MM.1S (cell line): Measurements from ENCODE around the gene SLC28A1.

Experiments used
- DNase-seq: peaks from one replicate; pipeline ENCODE4 v3.0.0-alpha.2; 2015
- H2AFZ ChIP-seq: fragments of 300-600 bp; sonication (generic); 2 replicates; pipeline ENCODE4 v1.6.0; 2016; ENCODE audit warnings: antibody characterized with exemption, low read length
- H3F3A ChIP-seq: fragments of 300-600 bp; sonication (generic); 2 replicates; pipeline ENCODE4 v1.6.1; 2016; ENCODE audit warnings: mild to moderate bottlenecking, antibody characterized with exemption, low read length, moderate library complexity, mixed read lengths; ENCODE audit not compliant: insufficient read depth
- H3K27ac ChIP-seq: fragments of 300-600 bp; sonication (generic); 2 replicates; pipeline ENCODE4 v1.5.1; 2016; ENCODE audit warnings: mild to moderate bottlenecking, low read length
- H3K27me3 ChIP-seq: fragments of 300-600 bp; sonication (generic); replicated peaks from 2 replicates; pipeline ENCODE4 v1.6.0; 2016; ENCODE audit warnings: low read length; ENCODE audit not compliant: insufficient read depth
- H3K36me3 ChIP-seq: fragments of 300-600 bp; sonication (generic); replicated peaks from 2 replicates; pipeline ENCODE4 v1.6.1; 2016; ENCODE audit warnings: mild to moderate bottlenecking, low read length, mixed read lengths; ENCODE audit not compliant: insufficient read depth
- H3K4me1 ChIP-seq: fragments of 300-600 bp; sonication (generic); 2 replicates; pipeline ENCODE4 v1.6.1; 2016; ENCODE audit warnings: low read length, mixed read lengths
- H3K4me2 ChIP-seq: fragments of 300-600 bp; sonication (generic); 2 replicates; pipeline ENCODE4 v1.6.0; 2016; ENCODE audit warnings: low read depth, low read length
- H3K4me3 ChIP-seq: fragments of 300-600 bp; sonication (generic); 2 replicates; pipeline ENCODE4 v1.5.1; 2016; ENCODE audit warnings: low read length, mixed read lengths
- H3K79me2 ChIP-seq: fragments of 300-600 bp; sonication (generic); 2 replicates; pipeline ENCODE4 v1.6.1; 2016; ENCODE audit warnings: mixed run types, low read length, mixed read lengths
- H3K9ac ChIP-seq: fragments of 300-600 bp; sonication (generic); 2 replicates; pipeline ENCODE4 v1.6.1; 2016; ENCODE audit warnings: low read length, mixed read lengths
- H3K9me2 ChIP-seq: fragments of 300-600 bp; sonication (generic); replicated peaks from 2 replicates; pipeline ENCODE4 v1.6.1; 2016; ENCODE audit warnings: mild to moderate bottlenecking, low read length, mixed read lengths; ENCODE audit not compliant: insufficient read depth
- H3K9me3 ChIP-seq: fragments of 300-600 bp; sonication (generic); replicated peaks from 2 replicates; pipeline ENCODE4 v1.6.1; 2016; ENCODE audit warnings: mild to moderate bottlenecking, low read length, mixed read lengths; ENCODE audit not compliant: insufficient read depth
- H4K20me1 ChIP-seq: fragments of 300-600 bp; sonication (generic); 2 replicates; pipeline ENCODE4 v1.6.1; 2016; ENCODE audit warnings: mild to moderate bottlenecking, low read length, moderate library complexity, mixed read lengths; ENCODE audit not compliant: insufficient read depth
- EZH2 ChIP-seq: fragments of 300-600 bp; sonication (generic); optimal IDR thresholded peaks from 2 replicates; pipeline ENCODE3; 2017; ENCODE audit warnings: low read depth, mild to moderate bottlenecking, antibody characterized with exemption, low read length, mixed read lengths
- EZH2phosphoT487 ChIP-seq: fragments of 300-600 bp; sonication (generic); IDR thresholded peaks from 2 replicates; pipeline ENCODE4 v1.6.1; 2018; ENCODE audit warnings: antibody characterized with exemption, low read length
- TF ChIP-seq, protein P1 (sequence below): fragments of 300-600 bp; sonication (generic); IDR thresholded peaks from 2 replicates; pipeline ENCODE4 v1.5.1; 2016; ENCODE audit warnings: antibody characterized with exemption, low read length, mixed read lengths

Gene SLC28A1

DNA sequence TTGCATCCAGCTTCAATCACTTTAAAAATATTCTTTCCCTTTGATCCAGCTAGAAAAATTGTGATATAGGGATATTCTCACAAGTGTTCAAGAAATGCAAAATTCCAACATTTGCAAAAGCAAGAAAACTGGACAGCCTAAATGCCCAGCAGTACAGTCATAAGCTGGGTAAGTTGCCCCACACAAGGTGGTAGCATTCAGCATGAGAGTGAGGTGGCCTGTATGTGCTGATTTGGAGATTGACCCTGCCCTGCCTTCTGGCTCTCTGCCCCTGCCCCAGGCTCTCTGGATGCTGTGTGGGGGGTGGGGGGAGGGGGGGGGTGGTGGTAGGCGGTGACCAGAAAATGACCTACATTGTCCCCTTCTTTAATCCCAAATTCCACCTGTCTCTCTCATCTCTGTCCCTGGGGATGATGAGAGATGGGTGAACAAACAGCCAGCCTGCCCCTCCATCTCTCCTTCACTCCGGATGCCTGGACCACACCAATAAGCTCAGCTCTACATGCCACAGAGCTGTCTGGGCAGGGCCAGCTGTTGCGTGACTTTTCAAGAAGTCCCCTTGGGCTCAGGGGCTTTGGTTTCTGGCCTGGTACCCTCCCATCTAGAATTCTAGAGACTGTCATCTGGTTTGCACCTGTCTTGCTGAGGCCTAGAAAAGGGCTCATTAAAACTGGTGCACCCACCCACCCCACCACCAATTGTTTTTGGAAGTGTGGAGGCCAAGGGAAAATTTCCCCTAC lies 42.2 kb downstream of the SLC28A1 start:
- H3K9me2 ChIP-seq, result no peaks in the 10 kb centered on the region
- H3K79me2 ChIP-seq, result no peaks in the 10 kb centered on the region
- H2AFZ ChIP-seq, result no peak overlapping the region
- no peak overlapping the region for H3K4me2 ChIP-seq
- no peak overlapping the region for H3K4me3 ChIP-seq
- no peaks in the 10 kb centered on the region for H3F3A ChIP-seq
- H4K20me1 ChIP-seq, result no peaks in the 10 kb centered on the region
- no peak overlapping the region for H3K27ac ChIP-seq
- no peaks in the 10 kb centered on the region for H3K36me3 ChIP-seq
- TF ChIP-seq EZH2 (no peak), EZH2phosphoT487 (no peak)
- TF ChIP-seq, protein P1, sequence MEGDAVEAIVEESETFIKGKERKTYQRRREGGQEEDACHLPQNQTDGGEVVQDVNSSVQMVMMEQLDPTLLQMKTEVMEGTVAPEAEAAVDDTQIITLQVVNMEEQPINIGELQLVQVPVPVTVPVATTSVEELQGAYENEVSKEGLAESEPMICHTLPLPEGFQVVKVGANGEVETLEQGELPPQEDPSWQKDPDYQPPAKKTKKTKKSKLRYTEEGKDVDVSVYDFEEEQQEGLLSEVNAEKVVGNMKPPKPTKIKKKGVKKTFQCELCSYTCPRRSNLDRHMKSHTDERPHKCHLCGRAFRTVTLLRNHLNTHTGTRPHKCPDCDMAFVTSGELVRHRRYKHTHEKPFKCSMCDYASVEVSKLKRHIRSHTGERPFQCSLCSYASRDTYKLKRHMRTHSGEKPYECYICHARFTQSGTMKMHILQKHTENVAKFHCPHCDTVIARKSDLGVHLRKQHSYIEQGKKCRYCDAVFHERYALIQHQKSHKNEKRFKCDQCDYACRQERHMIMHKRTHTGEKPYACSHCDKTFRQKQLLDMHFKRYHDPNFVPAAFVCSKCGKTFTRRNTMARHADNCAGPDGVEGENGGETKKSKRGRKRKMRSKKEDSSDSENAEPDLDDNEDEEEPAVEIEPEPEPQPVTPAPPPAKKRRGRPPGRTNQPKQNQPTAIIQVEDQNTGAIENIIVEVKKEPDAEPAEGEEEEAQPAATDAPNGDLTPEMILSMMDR, result no peak
- H3K27me3 ChIP-seq, result no peaks in the 10 kb centered on the region
- no peaks in the 10 kb centered on the region for H3K9me3 ChIP-seq
- DNase-seq, result no peak
- H3K4me1 ChIP-seq, result peaks cover 4% of the 10 kb centered on the region
- H3K9ac ChIP-seq, result no peak overlapping the region

DNA sequence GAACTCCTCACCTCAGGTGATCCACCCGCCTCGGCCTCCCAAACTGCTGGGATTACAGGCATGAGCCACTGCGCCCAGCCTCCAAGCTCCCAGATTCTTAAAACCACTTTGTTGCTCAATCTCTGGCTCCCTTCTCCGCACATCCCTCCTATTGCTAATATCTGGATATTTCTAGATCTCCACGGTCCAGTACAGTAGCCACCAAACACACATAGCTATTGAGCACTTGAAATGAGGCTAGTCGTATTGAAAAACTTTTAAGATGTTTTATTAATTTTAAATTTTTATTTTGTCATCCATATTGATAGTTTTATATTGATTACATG lies 44.3 kb downstream of the SLC28A1 start:
- Histone ChIP-seq H3F3A (no peaks in the 10 kb centered on the region), H3K9ac (no peak overlapping the region), H3K4me2 (no peak overlapping the region), H3K4me3 (no peak overlapping the region), H3K27me3 (no peaks in the 10 kb centered on the region), H3K4me1 (peaks cover 4% of the 10 kb centered on the region), H3K9me3 (no peaks in the 10 kb centered on the region), H3K9me2 (no peaks in the 10 kb centered on the region), H3K79me2 (no peaks in the 10 kb centered on the region), H3K27ac (no peak overlapping the region), H2AFZ (no peak overlapping the region), H3K36me3 (no peaks in the 10 kb centered on the region), H4K20me1 (no peaks in the 10 kb centered on the region)
- no peak for DNase-seq
- TF ChIP-seq, protein P1, result no peak
- no peak for TF ChIP-seq EZH2
- no peak for TF ChIP-seq EZH2phosphoT487

DNA sequence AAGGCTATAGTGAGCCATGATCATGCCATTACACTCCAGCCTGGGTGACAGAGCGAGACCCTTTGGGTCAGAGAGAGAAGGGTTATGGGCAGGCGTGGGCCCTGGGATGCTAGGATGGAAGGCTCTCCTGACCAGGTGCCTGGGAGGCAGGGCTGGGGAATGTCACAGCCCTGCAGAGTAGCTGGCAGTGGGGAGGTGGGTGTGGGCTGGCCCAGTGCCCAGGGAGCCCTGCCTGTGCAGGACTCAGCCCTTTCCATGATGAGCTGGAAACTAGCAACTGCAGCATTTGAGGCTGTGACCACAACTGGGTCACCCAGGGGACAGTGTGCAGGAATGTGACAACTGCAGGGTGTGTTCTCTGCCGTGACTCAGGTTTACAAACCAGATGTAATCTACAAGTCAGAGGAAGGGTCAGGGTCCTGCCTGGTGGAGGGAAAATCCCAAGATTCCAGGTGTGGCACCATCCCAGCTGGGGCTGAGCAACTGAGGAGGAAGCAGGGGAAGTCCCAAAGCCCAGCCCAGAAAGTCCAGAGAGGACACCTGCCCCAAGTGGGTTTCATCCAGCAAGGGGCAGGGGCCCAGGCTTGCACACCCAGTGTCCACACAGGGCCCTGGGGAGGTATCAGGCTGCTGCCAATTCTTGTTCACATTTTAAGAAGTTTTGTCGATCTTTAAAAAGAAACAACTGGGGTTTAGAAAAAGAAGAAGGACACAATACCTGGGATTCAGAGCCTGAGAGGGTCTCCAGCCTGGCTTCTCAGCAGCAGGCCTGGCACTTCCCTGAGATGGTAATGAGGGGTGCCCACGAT lies 45.5 kb downstream of the SLC28A1 start:
- Histone ChIP-seq H3K36me3 (no peaks in the 10 kb centered on the region), H3K4me3 (no peak overlapping the region), H3K27me3 (no peaks in the 10 kb centered on the region), H3K9me3 (no peaks in the 10 kb centered on the region), H3K79me2 (no peaks in the 10 kb centered on the region), H3K4me1 (peaks cover 4% of the 10 kb centered on the region), H2AFZ (no peak overlapping the region), H3K9ac (no peak overlapping the region), H3F3A (no peaks in the 10 kb centered on the region), H4K20me1 (no peaks in the 10 kb centered on the region), H3K4me2 (no peak overlapping the region), H3K27ac (no peak overlapping the region), H3K9me2 (no peaks in the 10 kb centered on the region)
- TF ChIP-seq EZH2 (no peak), EZH2phosphoT487 (no peak)
- TF ChIP-seq, protein P1, result no peak
- no peak for DNase-seq
